IPS-20b (cell line): Measurements from ENCODE around the gene ARHGAP24.
"Not testable (repeated sequence)": the region's sequence is repeated elsewhere in the genome, so short reads cannot be mapped to it uniquely, and the experiment has no call there.

Source experiments
- H3K27ac ChIP-seq: one replicate; pipeline ENCODE4 v1.5.1; 2013; ENCODE audit warnings: low read length
- H3K27me3 ChIP-seq: 2 replicates; pipeline ENCODE4 v1.6.1; 2013; ENCODE audit warnings: mild to moderate bottlenecking, low read length, inconsistent platforms; ENCODE audit not compliant: insufficient read depth
- H3K36me3 ChIP-seq: 2 replicates; pipeline ENCODE4 v1.6.1; 2013; ENCODE audit warnings: low read depth, mild to moderate bottlenecking, inconsistent platforms, low read length, moderate library complexity; ENCODE audit not compliant: insufficient read depth
- H3K4me1 ChIP-seq: 2 replicates; pipeline ENCODE4 v1.6.1; 2013; ENCODE audit warnings: mild to moderate bottlenecking, control low read depth, inconsistent platforms, low read length, moderate library complexity; ENCODE audit not compliant: insufficient read depth
- H3K4me3 ChIP-seq: 2 replicates; pipeline ENCODE4 v1.5.1; 2013; ENCODE audit warnings: mild to moderate bottlenecking, low read length, inconsistent platforms
- H3K9ac ChIP-seq: 2 replicates; pipeline ENCODE4 v1.6.1; 2013; ENCODE audit warnings: low read depth, mild to moderate bottlenecking, inconsistent platforms, low read length, moderate library complexity
- H3K9me3 ChIP-seq: 2 replicates; pipeline ENCODE4 v1.6.1; 2013; ENCODE audit warnings: mild to moderate bottlenecking, low read depth, low read length, inconsistent platforms; ENCODE audit not compliant: insufficient read depth

Gene ARHGAP24

GRCh38 chr4:85508654-85509053 is 33.7 kb downstream of the ARHGAP24 start:
- Histone ChIP-seq H3K4me3 (no peak overlapping the region), H3K4me1 (no peaks in the 10 kb centered on the region), H3K36me3 (no peaks in the 10 kb centered on the region), H3K27ac (no peak overlapping the region), H3K27me3 (no peaks in the 10 kb centered on the region), H3K9me3 (no peaks in the 10 kb centered on the region), H3K9ac (no peak overlapping the region)

- H3K36me3 ChIP-seq, result no peaks in the 10 kb centered on the region
- no peaks in the 10 kb centered on the region for H3K4me1 ChIP-seq
- H3K27ac ChIP-seq, result no peak overlapping the region
- no peak overlapping the region for H3K4me3 ChIP-seq
- no peak overlapping the region for H3K9ac ChIP-seq
- H3K9me3 ChIP-seq, result no peaks in the 10 kb centered on the region
- no peaks in the 10 kb centered on the region for H3K27me3 ChIP-seq
These were observed 35.1 kb downstream of the ARHGAP24 start for GRCh38 chr4:85509882-85510631.

GRCh38 chr4:85510632-85510984 is 35.7 kb downstream of the ARHGAP24 start:
- H3K4me1 ChIP-seq, result no peaks in the 10 kb centered on the region
- no peaks in the 10 kb centered on the region for H3K9me3 ChIP-seq
- H3K27ac ChIP-seq, result no peak overlapping the region
- no peaks in the 10 kb centered on the region for H3K27me3 ChIP-seq
- H3K9ac ChIP-seq, result no peak overlapping the region
- H3K4me3 ChIP-seq, result no peak overlapping the region
- H3K36me3 ChIP-seq, result no peaks in the 10 kb centered on the region

- Histone ChIP-seq H3K9me3 (no peaks in the 10 kb centered on the region), H3K36me3 (no peaks in the 10 kb centered on the region), H3K4me3 (no peak overlapping the region), H3K27me3 (no peaks in the 10 kb centered on the region), H3K27ac (no peak overlapping the region), H3K4me1 (no peaks in the 10 kb centered on the region), H3K9ac (no peak overlapping the region)
These were observed 37.7 kb downstream of the ARHGAP24 start for GRCh38 chr4:85512446-85513205.

GRCh38 chr4:85514117-85514516 is 39.2 kb downstream of the ARHGAP24 start:
- Histone ChIP-seq H3K27me3 (no peaks in the 10 kb centered on the region), H3K4me1 (no peaks in the 10 kb centered on the region), H3K9ac (no peak overlapping the region), H3K9me3 (no peaks in the 10 kb centered on the region), H3K36me3 (no peaks in the 10 kb centered on the region), H3K27ac (no peak overlapping the region), H3K4me3 (no peak overlapping the region)

- Histone ChIP-seq H3K27me3 (no peaks in the 10 kb centered on the region), H3K27ac (no peak overlapping the region), H3K9me3 (no peaks in the 10 kb centered on the region), H3K9ac (no peak overlapping the region), H3K4me3 (no peak overlapping the region), H3K36me3 (no peaks in the 10 kb centered on the region), H3K4me1 (no peaks in the 10 kb centered on the region)
These were observed 39.8 kb downstream of the ARHGAP24 start for GRCh38 chr4:85514783-85515182.

GRCh38 chr4:85515701-85516100 is 40.8 kb downstream of the ARHGAP24 start:
- H3K4me3 ChIP-seq, result no peak overlapping the region
- no peaks in the 10 kb centered on the region for H3K27me3 ChIP-seq
- H3K36me3 ChIP-seq, result no peaks in the 10 kb centered on the region
- H3K9me3 ChIP-seq, result no peaks in the 10 kb centered on the region
- no peak overlapping the region for H3K27ac ChIP-seq
- H3K9ac ChIP-seq, result no peak overlapping the region
- no peaks in the 10 kb centered on the region for H3K4me1 ChIP-seq

- not testable (repeated sequence) for H3K36me3 ChIP-seq, H3K9ac ChIP-seq, H3K4me1 ChIP-seq, H3K27me3 ChIP-seq, H3K4me3 ChIP-seq, H3K27ac ChIP-seq, H3K9me3 ChIP-seq
These were observed 43.6 kb downstream of the ARHGAP24 start for GRCh38 chr4:85518526-85518925.

- H3K9ac ChIP-seq, result no peak overlapping the region
- no peaks in the 10 kb centered on the region for H3K9me3 ChIP-seq
- H3K27me3 ChIP-seq, result no peaks in the 10 kb centered on the region
- H3K36me3 ChIP-seq, result no peaks in the 10 kb centered on the region
- H3K4me1 ChIP-seq, result no peaks in the 10 kb centered on the region
- H3K27ac ChIP-seq, result no peak overlapping the region
- H3K4me3 ChIP-seq, result no peak overlapping the region
These were observed 46.1 kb downstream of the ARHGAP24 start for GRCh38 chr4:85520765-85521749.

GRCh38 chr4:85522277-85522676 is 47.3 kb downstream of the ARHGAP24 start:
- Histone ChIP-seq H3K27ac (no peak overlapping the region), H3K9me3 (no peaks in the 10 kb centered on the region), H3K27me3 (no peaks in the 10 kb centered on the region), H3K4me1 (no peaks in the 10 kb centered on the region), H3K36me3 (no peaks in the 10 kb centered on the region), H3K9ac (no peak overlapping the region), H3K4me3 (no peak overlapping the region)

- Histone ChIP-seq H3K27ac (no peak overlapping the region), H3K36me3 (no peaks in the 10 kb centered on the region), H3K9me3 (no peaks in the 10 kb centered on the region), H3K9ac (no peak overlapping the region), H3K27me3 (no peaks in the 10 kb centered on the region), H3K4me3 (no peak overlapping the region), H3K4me1 (no peaks in the 10 kb centered on the region)
These were observed 47.9 kb downstream of the ARHGAP24 start for GRCh38 chr4:85522836-85523235.
